GM10266 (cell line): ENCODE data around the gene PTPN9.

Experiments
- DNase-seq: peaks from one replicate; pipeline ENCODE4 v3.0.0; 2012; ENCODE audit errors: extremely low spot score
- TF ChIP-seq, protein P1 (sequence below): IDR thresholded peaks from 2 replicates; pipeline ENCODE4 v1.5.1; 2012; ENCODE audit warnings: mild to moderate bottlenecking, low read depth; ENCODE audit not compliant: control insufficient read depth, insufficient read depth; ENCODE audit errors: missing control alignments

PTPN9 gene

DNA sequence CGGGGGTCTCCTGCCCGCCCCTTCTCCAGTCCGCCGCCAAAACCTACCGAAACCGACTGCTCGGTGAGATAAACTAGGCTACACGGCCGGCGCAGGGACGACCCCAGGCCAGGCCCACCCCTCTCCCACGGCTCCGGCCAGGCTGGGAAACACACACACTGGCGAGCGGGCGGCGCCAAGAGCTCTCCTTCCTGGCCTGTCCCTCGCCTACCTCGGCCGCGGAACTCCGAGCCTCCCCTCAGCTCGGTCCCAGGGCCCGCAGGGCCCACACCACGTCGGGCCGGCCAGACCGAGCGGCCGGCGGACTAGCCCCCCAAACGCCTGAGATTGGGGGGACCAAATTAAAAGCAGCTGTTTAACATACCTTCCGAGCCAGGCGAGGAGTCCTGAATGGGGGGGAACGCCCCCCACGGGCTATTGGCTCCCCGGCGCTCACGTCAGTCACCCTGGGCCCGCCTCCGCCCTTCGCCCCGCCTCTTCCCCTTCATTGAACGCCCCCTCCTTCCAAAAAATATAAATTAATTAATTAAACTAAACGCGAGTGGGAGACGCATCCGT lies 123.6 kb downstream of the PTPN9 start:
- peak; percentile 87 for DNase-seq
- TF ChIP-seq, protein P1, sequence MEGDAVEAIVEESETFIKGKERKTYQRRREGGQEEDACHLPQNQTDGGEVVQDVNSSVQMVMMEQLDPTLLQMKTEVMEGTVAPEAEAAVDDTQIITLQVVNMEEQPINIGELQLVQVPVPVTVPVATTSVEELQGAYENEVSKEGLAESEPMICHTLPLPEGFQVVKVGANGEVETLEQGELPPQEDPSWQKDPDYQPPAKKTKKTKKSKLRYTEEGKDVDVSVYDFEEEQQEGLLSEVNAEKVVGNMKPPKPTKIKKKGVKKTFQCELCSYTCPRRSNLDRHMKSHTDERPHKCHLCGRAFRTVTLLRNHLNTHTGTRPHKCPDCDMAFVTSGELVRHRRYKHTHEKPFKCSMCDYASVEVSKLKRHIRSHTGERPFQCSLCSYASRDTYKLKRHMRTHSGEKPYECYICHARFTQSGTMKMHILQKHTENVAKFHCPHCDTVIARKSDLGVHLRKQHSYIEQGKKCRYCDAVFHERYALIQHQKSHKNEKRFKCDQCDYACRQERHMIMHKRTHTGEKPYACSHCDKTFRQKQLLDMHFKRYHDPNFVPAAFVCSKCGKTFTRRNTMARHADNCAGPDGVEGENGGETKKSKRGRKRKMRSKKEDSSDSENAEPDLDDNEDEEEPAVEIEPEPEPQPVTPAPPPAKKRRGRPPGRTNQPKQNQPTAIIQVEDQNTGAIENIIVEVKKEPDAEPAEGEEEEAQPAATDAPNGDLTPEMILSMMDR, result no peak

DNA sequence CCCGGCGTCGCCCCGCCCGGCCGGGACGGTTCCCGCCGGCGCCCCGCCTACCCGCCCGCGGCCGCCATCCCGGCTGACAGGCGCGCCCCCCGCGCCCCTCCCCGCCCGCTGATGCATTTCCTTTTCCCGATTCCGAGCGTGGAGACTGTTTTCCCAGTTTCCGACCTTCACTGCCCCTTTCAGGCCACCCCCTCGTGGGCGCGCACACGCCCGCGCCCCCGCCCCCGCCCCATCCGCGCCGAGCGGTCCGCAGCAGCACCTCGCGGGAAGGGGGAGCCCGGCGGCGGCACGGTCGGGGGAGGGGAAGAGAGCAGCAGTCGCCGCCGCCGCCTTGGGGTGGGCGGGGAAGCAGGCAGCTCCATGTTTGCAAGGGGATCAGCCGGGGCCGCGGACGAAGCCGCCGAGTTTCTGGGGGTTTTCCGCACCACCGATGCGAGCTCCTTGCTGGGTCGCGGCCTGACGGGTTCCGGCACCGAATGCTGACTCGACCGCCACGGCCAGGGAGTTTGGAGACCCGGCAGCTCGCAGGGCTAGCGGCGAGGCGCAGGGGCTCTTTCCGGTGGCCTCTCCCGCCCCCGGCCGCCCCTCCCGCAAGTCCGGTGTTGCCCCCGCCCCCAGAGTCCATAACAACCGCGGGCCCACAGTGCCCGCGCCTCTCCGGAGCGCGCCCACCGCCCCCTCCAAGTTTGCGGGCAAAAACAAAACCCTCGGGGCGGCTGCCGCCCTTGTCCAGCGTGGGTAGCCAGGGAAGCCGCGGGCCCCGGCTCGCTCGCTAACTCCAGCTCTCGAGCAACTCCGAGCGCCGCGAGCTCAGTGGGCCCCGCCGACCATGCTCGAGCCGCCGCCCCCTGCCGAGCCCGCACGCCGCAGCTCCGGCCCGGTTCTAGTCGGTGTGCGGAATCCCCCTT lies 124.4 kb downstream of the PTPN9 start:
- peak; percentile 76 for DNase-seq
- TF ChIP-seq, protein P1, result peak; percentile 5

DNA sequence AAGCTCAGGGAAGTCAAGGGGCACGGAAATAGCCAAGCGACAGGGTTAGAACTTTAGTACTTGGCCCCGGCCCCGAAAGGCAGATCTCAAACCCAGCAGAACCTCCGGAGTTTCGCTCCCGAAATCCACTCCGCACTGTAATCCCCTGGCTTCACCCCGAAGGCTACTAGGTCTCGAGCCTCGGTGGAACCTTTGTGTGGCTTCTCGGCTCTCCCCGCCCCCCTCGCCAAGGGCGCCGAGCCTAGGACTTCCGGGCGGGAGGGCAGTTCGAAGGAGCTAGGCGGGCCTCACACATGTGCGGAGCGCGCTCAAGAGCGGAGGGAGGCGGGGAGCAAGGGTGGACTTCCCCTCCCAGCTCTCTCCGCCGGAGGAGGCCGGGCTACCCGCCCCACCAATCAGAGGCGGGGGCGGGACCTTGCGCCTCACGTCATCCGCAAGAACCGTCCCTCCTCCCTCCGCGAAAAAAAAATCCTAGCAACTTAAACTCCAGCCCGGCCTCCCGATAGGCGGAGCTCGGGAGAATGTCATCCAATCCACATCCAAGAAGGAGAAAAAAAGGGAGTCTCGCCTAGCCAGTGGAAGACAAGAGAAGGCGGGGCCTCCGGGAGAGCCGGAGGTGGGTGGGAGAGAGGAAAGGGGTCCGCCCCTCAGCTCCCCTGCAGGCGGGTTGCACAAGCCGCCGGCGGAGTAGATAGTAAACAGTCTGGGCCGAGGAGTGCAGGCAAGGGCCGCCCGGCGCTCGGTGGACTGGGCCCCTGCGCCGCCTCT lies 125.2 kb downstream of the PTPN9 start:
- TF ChIP-seq, protein P1, result no peak
- DNase-seq, result peak; percentile 98

DNA sequence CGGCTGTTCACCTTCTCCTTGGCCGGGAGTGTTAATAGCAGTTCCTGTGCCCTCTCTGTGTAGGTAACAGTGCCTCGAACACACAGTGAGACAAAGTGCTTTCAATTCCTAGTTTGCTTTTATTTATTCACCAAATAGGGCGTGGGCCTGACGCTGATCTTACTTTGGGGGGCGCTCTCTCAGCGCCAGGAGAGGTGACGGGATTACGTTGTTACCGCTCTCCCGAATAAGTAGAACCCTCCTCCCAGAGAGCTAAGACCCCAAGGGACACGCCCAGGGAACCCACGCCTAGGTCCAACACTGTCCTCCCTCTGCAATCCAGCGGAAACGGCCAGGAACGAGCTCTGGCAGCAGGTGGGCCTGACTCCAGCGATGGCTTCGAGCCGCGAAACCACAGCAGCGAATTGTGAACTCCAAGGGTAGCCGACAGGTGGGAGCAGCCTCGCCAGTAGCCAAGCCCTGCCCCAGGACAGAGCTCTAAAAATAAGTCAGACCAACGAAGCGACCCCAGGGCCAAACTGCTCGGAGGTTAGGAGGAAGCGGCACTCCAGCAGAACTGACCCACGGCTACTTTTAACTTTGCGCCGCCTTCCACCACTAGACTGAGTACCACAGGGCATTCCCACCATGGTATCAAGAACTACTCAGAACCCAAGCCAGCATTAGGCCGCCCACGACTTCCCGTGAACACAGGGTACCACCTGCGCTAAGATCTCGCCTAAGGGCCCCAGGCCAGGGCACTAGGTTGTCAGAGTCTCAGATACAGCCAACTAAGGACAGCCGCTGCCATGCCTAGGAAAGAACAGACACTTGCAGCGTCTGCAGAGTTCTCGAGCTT lies 126.0 kb downstream of the PTPN9 start:
- TF ChIP-seq, protein P1, result peak; percentile 49
- no peak for DNase-seq

DNA sequence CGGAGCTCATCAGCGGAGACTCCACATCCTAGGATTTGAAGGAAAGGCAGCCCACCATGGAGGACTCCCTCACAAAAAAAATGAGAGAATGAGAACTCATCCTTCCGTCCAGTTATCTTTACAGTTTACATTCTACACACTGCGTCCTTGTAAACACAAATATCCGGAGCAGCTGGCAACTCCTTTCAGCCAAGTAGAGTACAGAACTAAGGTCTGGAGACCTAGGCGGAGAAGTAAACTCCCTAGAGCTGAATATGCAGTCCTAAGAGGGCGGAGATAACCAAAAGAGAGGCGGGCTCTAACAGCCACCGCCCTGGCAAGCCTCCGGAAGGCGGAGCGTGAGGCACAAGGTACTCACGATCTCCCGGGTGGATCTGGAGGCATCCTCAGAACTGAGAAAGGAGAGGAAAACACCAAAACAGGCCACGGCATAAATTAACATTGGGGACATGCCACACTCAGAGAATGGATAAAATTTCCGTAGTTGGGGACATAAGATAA lies 126.7 kb downstream of the PTPN9 start:
- peak; percentile 57 for DNase-seq
- TF ChIP-seq, protein P1, result no peak

DNA sequence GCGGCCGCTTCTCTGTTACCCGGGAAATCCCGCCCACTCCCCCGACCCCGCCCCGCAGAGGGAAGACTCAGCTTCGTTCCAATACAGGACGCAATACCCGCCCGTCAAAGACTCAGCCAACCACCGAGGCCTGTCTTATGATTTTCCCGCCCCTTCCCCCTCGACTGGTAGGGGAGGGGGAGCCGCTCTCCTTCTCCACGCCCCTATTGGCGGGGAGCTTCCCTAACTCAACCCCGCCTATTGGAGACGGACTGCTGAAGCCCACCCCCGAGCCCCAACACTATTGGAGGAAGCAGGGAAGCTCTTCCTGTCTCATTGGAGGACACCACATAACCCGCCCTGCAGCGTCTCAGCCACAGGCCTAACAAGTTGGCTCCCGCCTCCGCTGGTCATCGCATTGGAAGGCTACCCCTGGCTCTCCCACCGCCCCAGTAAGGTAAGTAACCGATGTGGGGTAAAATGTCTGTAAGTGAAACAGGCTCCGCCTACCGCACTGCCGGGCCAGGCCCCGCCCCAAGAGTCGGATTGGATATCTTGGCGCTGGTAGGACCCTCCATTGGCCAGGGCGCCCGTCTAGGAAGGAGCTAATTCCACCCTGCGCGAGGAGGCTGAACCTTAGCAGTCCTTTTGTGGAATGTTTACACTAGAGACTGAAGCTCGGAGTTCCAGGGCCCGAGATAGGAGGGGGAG lies 127.3 kb downstream of the PTPN9 start, which contains the start of gene SIN3A:
TSS of gene SIN3A (minus strand) at position 17 of the 690 bp plus-strand sequence. CDS start 21,315 bp downstream, outside the sequence.
- peak; percentile 89 for DNase-seq
- TF ChIP-seq, protein P1, result no peak
